Measurements from ENCODE around the gene GPR156.

GRCh38 chr3:120281261-120281660, 3.8 kb downstream of the GPR156 start:
- TF ChIP-seq CTCF (IDR thresholded peaks at IDR 0.05; ENCODE audit: low read length) (no peak), EZH2phosphoT487 (IDR thresholded peaks at IDR 0.05; ENCODE audit: low read length) (no peak)

All from MM.1S (cell line).